Thyroid gland (tissue), 4 donors: Measurements from ENCODE around the gene COL26A1. TPM values are rescaled to one million over a fixed set of nuclear protein-coding genes. Genes with fewer than 3 reads are reported as not detected.

Experiments used
- DNase-seq, 2 donors: peaks; one replicate each; pipeline ENCODE4 v3.0.0-alpha.2; 2019
- H3K27ac ChIP-seq, 3 donors: fragments of 200-600 bp; sonication (generic); 1 replicate in 2 of 3; 2 replicates in 1 of 3; pipeline ENCODE4 v1.5.1; 2016 to 2019; ENCODE audit warnings: mild to moderate bottlenecking in 1 of 3, moderate library complexity in 1 of 3
- H3K27me3 ChIP-seq: fragments of 200-600 bp; sonication (generic); one replicate; pipeline ENCODE4 v1.5.1; 2019
- H3K36me3 ChIP-seq, 2 donors: fragments of 200-600 bp; sonication (generic); one replicate each; pipeline ENCODE4 v1.5.1; 2016 to 2019
- H3K4me1 ChIP-seq, 2 donors: fragments of 200-600 bp; sonication (generic); one replicate each; pipeline ENCODE4 v1.5.1; 2017 to 2019
- H3K4me3 ChIP-seq, 3 donors: fragments of 200-600 bp; sonication (generic); replicated peaks in 1 of 3; 1 replicate in 2 of 3; 2 replicates in 1 of 3; pipeline ENCODE4 v1.5.1; 2016; ENCODE audit warnings: mild to moderate bottlenecking in 1 of 3
- H3K9me3 ChIP-seq: fragments of 200-600 bp; sonication (generic); one replicate; pipeline ENCODE4 v1.5.1; 2017
- CTCF ChIP-seq, 6 experiments: fragments of 200-600 bp in 3 of 6; fragments of 450-650 bp in 3 of 6; sonication (generic) in 3 of 6; IDR thresholded peaks; one replicate each; pipeline ENCODE4 v1.5.1; 2016 to 2019; ENCODE audit warnings: antibody characterized with exemption in 6 of 6, mild to moderate bottlenecking in 2 of 6, inconsistent platforms in 1 of 6, moderate library complexity in 1 of 6
- POLR2A ChIP-seq, 2 donors: fragments of 450-650 bp; IDR thresholded peaks; one replicate each; pipeline ENCODE4 v1.6.1; 2017; ENCODE audit warnings: antibody characterized with exemption in 2 of 2, mild to moderate bottlenecking in 2 of 2, moderate library complexity in 1 of 2
- WGBS, 2 donors: methylation state at CpG; one replicate each; pipeline ENCODE4 v1.1.5; 2017; 5-methylcytosine and 5-hydroxymethylcytosine counted together
- intact Hi-C: fragments of 100-400 bp; cut with DNase I; formaldehyde crosslinking; loops from one replicate; pipeline ENCODE4 v1.15.1; 2023
- total RNA-seq, 4 donors: library from RNA; depleted of rRNA; stranded (reverse); fragments of >200 nt; gene quantifications; one replicate each; pipeline ENCODE4 v1.2.3, GENCODE V29; 2016

Gene COL26A1
- total RNA-seq, 4 donors from 2014 or later, result not detected

DNA sequence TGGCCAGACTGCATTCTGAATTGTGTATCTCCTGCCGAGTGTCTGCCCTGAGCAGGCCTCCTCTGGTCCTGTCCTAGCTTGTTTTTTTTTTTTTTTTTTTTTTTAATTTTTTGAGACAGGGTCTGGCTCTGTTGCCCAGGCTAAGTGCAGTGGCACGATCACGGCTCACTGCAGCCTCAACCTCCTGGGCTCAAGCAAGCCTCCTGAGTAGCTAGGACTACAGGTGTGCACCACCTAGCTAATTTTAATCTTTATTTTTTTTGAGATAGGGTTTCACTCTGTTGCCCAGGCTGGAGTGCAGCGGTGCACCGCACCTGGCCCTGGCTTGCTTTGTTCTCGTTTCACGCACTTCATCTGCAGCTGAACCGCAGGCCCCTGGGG, 23.5 kb downstream of the COL26A1 start:
- WGBS, 2 donors, result 91 to 98% methylated on average over 7 to 8 of the region's 8 CpGs
- H3K27ac ChIP-seq, result no peak overlapping the region
- no peak for DNase-seq
- H3K4me3 ChIP-seq, result no peak overlapping the region
- no peak for TF ChIP-seq CTCF (IDR thresholded peaks at IDR 0.05)
- no peak for TF ChIP-seq POLR2A (IDR thresholded peaks at IDR 0.05)
- no peaks in the 10 kb centered on the region for H3K9me3 ChIP-seq
- H3K27me3 ChIP-seq, result no peaks in the 10 kb centered on the region
- no peaks in the 10 kb centered on the region for H3K36me3 ChIP-seq
- no peaks in the 10 kb centered on the region for H3K4me1 ChIP-seq
- intact Hi-C loops, result no loop called here

DNA sequence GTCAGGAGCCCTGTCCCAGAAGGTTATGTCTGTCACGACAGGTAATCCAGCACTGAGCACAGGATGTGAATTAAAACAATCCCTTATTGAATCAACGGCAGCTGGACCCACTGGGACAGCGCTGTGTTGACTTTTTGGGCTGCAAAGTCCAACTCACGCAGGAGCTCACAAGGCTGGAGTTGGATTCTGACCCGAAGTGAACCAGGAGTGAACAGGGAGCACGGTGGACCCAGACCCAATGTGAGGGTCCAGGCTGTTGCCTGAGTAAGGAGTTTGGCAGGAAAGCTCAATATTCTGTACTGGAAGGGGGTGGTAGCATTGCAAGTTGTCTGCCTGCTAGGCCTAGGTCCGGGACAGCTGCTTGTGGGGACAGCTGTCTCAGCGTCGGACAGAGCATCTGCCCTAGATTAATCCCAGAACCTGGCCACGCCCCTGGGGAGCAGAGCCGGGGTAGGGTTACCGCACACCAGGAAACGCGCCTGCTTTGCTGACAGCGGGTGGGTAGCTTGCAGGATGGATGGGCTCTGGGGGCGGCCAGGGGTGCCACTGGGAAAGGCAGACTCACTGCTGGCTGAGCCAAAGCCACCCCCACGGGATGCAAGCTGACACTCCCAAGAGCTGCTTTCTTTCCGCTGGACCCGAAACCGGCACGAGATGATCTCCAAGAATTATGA, 24.0 kb downstream of the COL26A1 start:
- 46 to 62% methylated on average over 17 to 21 of the region's 21 CpGs for WGBS, 2 donors
- H3K4me3 ChIP-seq, result no peak overlapping the region
- DNase-seq, result no peak
- no peaks in the 10 kb centered on the region for H3K9me3 ChIP-seq
- no peaks in the 10 kb centered on the region for H3K27me3 ChIP-seq
- no peaks in the 10 kb centered on the region for H3K36me3 ChIP-seq
- no peak overlapping the region for H3K27ac ChIP-seq
- intact Hi-C loops, result no loop called here
- TF ChIP-seq POLR2A (IDR thresholded peaks at IDR 0.05) (no peak), CTCF (IDR thresholded peaks at IDR 0.05) (no peak)
- no peaks in the 10 kb centered on the region for H3K4me1 ChIP-seq

GRCh38 chr7:101390901-101391301, 28.2 kb downstream of the COL26A1 start:
- TF ChIP-seq POLR2A (IDR thresholded peaks at IDR 0.05), result no peak
- no peak for TF ChIP-seq CTCF (IDR thresholded peaks at IDR 0.05)
- Histone ChIP-seq H3K9me3 (no peaks in the 10 kb centered on the region), H3K27me3 (no peaks in the 10 kb centered on the region), H3K4me1 (no peaks in the 10 kb centered on the region), H3K4me3 (no peak overlapping the region), H3K36me3 (no peaks in the 10 kb centered on the region), H3K27ac (no peak overlapping the region)
- intact Hi-C loops, result no loop called here
- WGBS, 2 donors, result 38 to 45% methylated on average over 7 of the region's 7 CpGs
- DNase-seq, result no peak

DNA sequence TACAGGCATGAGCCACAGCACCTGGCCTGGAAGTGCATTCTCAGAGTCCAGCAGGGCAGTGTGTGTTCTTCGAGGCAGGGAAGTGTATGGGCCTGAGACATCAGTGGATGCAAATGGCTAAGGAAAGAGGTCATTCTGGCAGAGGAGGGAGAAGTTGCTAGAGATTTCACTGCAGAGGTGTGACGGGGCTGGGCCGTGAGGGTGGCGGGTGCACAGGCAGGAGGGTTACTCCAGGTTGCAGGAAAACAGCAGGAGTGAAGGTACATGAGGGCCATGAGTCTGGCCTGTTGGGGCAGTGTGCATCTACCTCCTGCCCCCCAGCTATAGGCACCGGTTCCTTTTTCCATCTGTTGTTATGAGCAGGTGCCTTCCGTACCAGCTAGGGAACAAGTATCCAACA, 29.3 kb downstream of the COL26A1 start:
- no peak overlapping the region for H3K27ac ChIP-seq
- TF ChIP-seq CTCF (IDR thresholded peaks at IDR 0.05) (no peak), POLR2A (IDR thresholded peaks at IDR 0.05) (no peak)
- H3K27me3 ChIP-seq, result no peaks in the 10 kb centered on the region
- H3K4me1 ChIP-seq, result no peaks in the 10 kb centered on the region
- intact Hi-C loops, result no loop called here
- no peaks in the 10 kb centered on the region for H3K36me3 ChIP-seq
- no peaks in the 10 kb centered on the region for H3K9me3 ChIP-seq
- no peak overlapping the region for H3K4me3 ChIP-seq
- WGBS, 2 donors, result 88% methylated on average over 6 of the region's 6 CpGs
- DNase-seq, result no peak

- Histone ChIP-seq H3K36me3 (no peaks in the 10 kb centered on the region), H3K27me3 (no peaks in the 10 kb centered on the region), H3K4me1 (no peaks in the 10 kb centered on the region), H3K27ac (no peak overlapping the region), H3K9me3 (no peaks in the 10 kb centered on the region), H3K4me3 (no peak overlapping the region)
- TF ChIP-seq POLR2A (IDR thresholded peaks at IDR 0.05) (no peak), CTCF (IDR thresholded peaks at IDR 0.05) (no peak)
- no peak for DNase-seq
- WGBS, 2 donors, result 93 to 94% methylated on average over 3 of the region's 3 CpGs
- intact Hi-C loops, result no loop called here
Measured at GRCh38 chr7:101393865-101394264, 31.2 kb downstream of the COL26A1 start.
